Adrenal gland (tissue), 5 donors: Measurements from ENCODE around the gene TMEM88.

Source experiments
- CTCF ChIP-seq, 6 experiments: fragments of 450-650 bp in 4 of 6; fragments of 200-600 bp in 2 of 6; sonication (generic) in 1 of 6; IDR thresholded peaks; 1 replicate in 5 of 6; 2 replicates in 1 of 6; pipeline versions ENCODE4 v1.5.1 to v1.8.0; 2016 to 2021; ENCODE audit warnings: antibody characterized with exemption in 6 of 6, mild to moderate bottlenecking in 2 of 6, moderate library complexity in 1 of 6
- POLR2A ChIP-seq, 2 donors: fragments of 450-650 bp; IDR thresholded peaks; one replicate each; pipeline ENCODE4 v1.6.1; 2017; ENCODE audit warnings: antibody characterized with exemption in 2 of 2, mild to moderate bottlenecking in 2 of 2, moderate library complexity in 1 of 2
- donor health status: DM: no; HTN: no; CAD: no.

DNA sequence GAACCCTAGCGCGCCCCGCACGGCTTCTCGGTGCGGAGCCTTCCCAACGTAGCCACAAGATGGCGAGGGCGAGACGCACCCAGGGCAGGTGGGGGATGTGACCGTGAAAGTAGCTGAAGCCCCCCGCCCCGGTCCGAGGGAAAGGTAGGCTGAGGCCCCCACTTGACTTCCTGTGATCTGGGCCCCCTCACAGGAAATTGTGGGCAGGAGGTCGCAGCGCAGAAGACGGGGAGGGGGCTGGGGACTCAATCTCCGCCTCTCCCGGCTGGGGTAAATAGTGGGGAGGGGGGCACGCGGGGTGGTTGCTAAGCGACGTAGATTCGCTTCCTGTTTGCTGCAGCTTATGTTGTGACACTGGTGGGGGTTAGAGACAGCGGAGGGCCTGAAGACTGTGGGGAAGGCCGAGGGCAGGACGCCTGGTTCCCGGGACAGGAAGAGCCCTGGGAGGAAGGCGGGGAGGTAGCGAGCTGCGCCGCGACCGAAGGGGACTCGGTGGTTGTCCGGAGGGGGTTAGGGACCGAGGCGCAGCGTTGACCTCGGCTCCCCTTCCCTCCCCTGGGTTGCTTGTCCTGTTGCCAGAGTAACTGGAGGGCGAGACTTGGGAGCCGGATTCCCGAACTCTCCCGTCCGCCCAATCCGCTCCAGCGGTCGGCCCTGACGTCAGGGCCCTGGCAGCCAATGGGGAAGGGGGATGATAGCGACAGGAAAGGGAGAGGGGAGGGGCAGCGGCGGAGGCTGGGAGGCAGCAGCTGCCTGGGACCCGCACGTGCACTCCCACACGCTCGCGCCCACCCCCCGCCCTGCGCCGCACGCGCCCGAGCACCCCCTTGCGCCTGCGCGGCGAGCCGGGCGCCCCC, 19.7 kb upstream of the TMEM88 start:
- TF ChIP-seq CTCF (IDR thresholded peaks at IDR 0.05) (peak; percentile 70 to 92 (median 84)), POLR2A (IDR thresholded peaks at IDR 0.05) (peak; percentile 27 to 80)
